ENCODE results near the gene CNKSR3. TPM values are rescaled to one million over a fixed set of nuclear protein-coding genes. Genes with fewer than 3 reads are reported as not detected.

CNKSR3 gene
- total and polyA plus RNA-seq, 2 of the 8 experiments (the other 6 are each of a cell fraction or from before 2014, with no cell fraction given) = 1.2 to 6.2 TPM

DNA sequence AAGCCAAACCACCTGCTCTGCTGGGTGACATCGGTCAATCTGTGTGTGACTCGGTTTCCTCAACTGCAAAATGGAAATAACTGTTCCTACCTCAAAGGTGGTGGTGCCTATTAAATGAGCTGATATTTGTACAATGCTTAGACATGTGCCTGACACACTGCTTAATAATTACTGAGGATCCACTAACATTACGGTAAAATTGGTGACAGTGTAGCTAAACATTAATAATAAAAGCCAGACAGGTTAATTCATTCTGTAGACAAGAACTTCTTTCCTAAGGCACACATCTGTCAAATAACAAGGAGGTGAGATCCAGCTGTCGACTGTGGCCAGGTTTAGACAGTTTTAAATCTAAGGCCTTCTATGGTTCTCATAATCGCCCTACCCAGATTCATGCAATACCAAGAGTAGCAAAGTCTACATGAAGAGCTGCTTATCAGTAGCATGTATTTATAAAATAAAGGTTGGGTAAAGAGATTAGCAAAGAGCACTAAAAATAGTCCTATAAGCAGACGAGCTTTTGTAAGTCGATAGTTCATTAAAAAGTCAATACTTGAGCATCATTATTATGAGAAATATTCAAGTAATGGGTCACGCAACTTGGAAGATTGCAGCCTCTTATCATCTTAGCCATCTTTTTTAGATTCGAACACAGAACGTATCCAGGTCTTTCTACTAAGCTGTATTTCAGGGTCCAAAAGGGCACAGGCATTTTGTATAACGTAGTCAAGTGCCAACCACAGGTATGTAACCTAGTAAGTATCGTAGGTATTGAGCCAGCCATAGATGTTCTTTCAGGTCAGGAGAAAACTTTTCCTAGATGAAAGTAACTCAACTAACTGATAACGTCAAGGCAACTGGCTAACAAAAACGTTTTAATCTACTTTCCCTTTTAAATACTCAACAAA, 3.2 kb downstream of the CNKSR3 start:
- peaks cover 1 to 18% (median 6%) of the 10 kb centered on the region in 4 experiments; a peak in 6 of 7 replicates for H3K4me1 ChIP-seq (replicated peaks in 1 of 4; ENCODE audit: control insufficient read depth in 3 of 4, insufficient read depth in 4 of 4, low read length in 3 of 4)
- no peak overlapping the region for H3K18ac ChIP-seq (ENCODE audit: extremely low read depth, low read length)
- no peak overlapping the region for H4K91ac ChIP-seq (replicated peaks; ENCODE audit: insufficient read length, low read length)
- no peak overlapping the region for H3K4ac ChIP-seq (replicated peaks; ENCODE audit: insufficient read length, low read depth, low read length)
- H2AFZ ChIP-seq (ENCODE audit: low read length) = no peak overlapping the region
- no peak for DNase-seq (ENCODE audit: low read depth in 1 of 2, low spot score in 2 of 2)
- no peak overlapping the region for H3K4me2 ChIP-seq (ENCODE audit: insufficient read depth in 1 of 2, low read depth in 2 of 2, low read length in 2 of 2)
- no peak overlapping the region for H2BK20ac ChIP-seq (ENCODE audit: low read length)
- H3K79me1 ChIP-seq (ENCODE audit: low read depth, low read length) = no peaks in the 10 kb centered on the region
- no peak overlapping the region for H2BK15ac ChIP-seq (ENCODE audit: low read length)
- H2BK12ac ChIP-seq (ENCODE audit: low read depth, low read length) = no peak overlapping the region
- POLR2A ChIA-PET (ENCODE audit: partially characterized antibody) = no interaction called here
- H3K27me3 ChIP-seq (replicated peaks in 1 of 4; ENCODE audit: control insufficient read depth in 3 of 4, extremely low read depth in 1 of 4, insufficient read depth in 3 of 4, low read length in 3 of 4) = peaks cover 21 to 57% (median 46%) of the 10 kb centered on the region in 4 experiments
- H2AK5ac ChIP-seq (ENCODE audit: low read depth, low read length) = no peak overlapping the region
- H3K23me2 ChIP-seq (ENCODE audit: low read depth, low read length) = peaks cover 10% of the 10 kb centered on the region
- H3K36me3 ChIP-seq (ENCODE audit: control insufficient read depth in 2 of 4, insufficient read depth in 4 of 4, low read length in 3 of 4) = peaks cover 0 to 4% (median 1%) of the 10 kb centered on the region in 4 experiments; a peak in 2 of 8 replicates
- peaks cover 4 to 26% of the 10 kb centered on the region in 2 experiments for H4K20me1 ChIP-seq (replicated peaks in 1 of 2; ENCODE audit: control insufficient read depth in 1 of 2, insufficient read depth in 2 of 2, low read length in 2 of 2)
- H4K5ac ChIP-seq (ENCODE audit: insufficient read length, low read depth, low read length) = no peak overlapping the region
- no peak overlapping the region for H3K23ac ChIP-seq (ENCODE audit: insufficient read length)
- FAIRE-seq = no peak
- H3K27ac ChIP-seq (ENCODE audit: low read depth, low read length) = no peak overlapping the region
- H3K9me3 ChIP-seq (ENCODE audit: insufficient read depth in 2 of 2, low read depth in 1 of 2, low read length in 1 of 2) = no peaks in the 10 kb centered on the region; a peak in 1 of 4 replicates
- no peak overlapping the region for H3K9ac ChIP-seq (replicated peaks in 1 of 4; ENCODE audit: extremely low read depth in 1 of 4, low read depth in 3 of 4, low read length in 3 of 4)
- H4K8ac ChIP-seq (ENCODE audit: extremely low read depth, insufficient read depth, low read length) = no peak overlapping the region
- no peak overlapping the region for H3K14ac ChIP-seq (ENCODE audit: insufficient read length)
- CTCF ChIA-PET (ENCODE audit: partially characterized antibody) = interaction anchor here (1.0 to 5.9 kb wide), 3 partner anchors 8 to 109 kb away, joined by 3 to 45 read pairs (median 3); no protein-coding TSS in a partner anchor
- no peak overlapping the region for H3K4me3 ChIP-seq (ENCODE audit: extremely low read depth in 1 of 4, insufficient read depth in 2 of 4, low read depth in 3 of 4, low read length in 4 of 4)
- H3K79me2 ChIP-seq (ENCODE audit: control insufficient read depth in 1 of 2, insufficient read depth in 2 of 2, low read length in 2 of 2) = peaks cover 0 to 14% of the 10 kb centered on the region in 2 experiments; a peak in 3 of 4 replicates
- 90 to 100% methylated on average over 1 to 14 of the region's 14 CpGs for WGBS, 2 experiments (ENCODE audit: extremely low coverage in 1 of 2, insufficient coverage in 1 of 2, insufficient read length in 1 of 2, insufficient replicate concordance in 2 of 2, low coverage in 1 of 2, low lambda C conversion rate in 2 of 2, missing lambda C conversion rate in 1 of 2)
- no peak overlapping the region for H2BK5ac ChIP-seq (ENCODE audit: low read depth, low read length)
- H3K56ac ChIP-seq (replicated peaks; ENCODE audit: insufficient read length, low read depth, low read length) = no peak overlapping the region
- no peak overlapping the region for H2BK120ac ChIP-seq (replicated peaks; ENCODE audit: low read depth, low read length)
- no peak for TF ChIP-seq RFX5 (IDR thresholded peaks at IDR 0.05; ENCODE audit: borderline replicate concordance, low read depth, low read length)
- TF ChIP-seq, protein P1, sequence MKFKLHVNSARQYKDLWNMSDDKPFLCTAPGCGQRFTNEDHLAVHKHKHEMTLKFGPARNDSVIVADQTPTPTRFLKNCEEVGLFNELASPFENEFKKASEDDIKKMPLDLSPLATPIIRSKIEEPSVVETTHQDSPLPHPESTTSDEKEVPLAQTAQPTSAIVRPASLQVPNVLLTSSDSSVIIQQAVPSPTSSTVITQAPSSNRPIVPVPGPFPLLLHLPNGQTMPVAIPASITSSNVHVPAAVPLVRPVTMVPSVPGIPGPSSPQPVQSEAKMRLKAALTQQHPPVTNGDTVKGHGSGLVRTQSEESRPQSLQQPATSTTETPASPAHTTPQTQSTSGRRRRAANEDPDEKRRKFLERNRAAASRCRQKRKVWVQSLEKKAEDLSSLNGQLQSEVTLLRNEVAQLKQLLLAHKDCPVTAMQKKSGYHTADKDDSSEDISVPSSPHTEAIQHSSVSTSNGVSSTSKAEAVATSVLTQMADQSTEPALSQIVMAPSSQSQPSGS (IDR thresholded peaks at IDR 0.05; ENCODE audit: low read length) = no peak
- TF ChIP-seq TAF1 (IDR thresholded peaks at IDR 0.05; ENCODE audit: low read depth, low read length) = no peak
- no peak for TF ChIP-seq TAF7 (optimal IDR thresholded peaks at IDR 0.05; ENCODE audit: borderline replicate concordance, low read depth, low read length)
- TF ChIP-seq EZH2 (IDR thresholded peaks at IDR 0.05; ENCODE audit: low read depth, low read length, severe bottlenecking) = no peak
- TF ChIP-seq, protein P2, sequence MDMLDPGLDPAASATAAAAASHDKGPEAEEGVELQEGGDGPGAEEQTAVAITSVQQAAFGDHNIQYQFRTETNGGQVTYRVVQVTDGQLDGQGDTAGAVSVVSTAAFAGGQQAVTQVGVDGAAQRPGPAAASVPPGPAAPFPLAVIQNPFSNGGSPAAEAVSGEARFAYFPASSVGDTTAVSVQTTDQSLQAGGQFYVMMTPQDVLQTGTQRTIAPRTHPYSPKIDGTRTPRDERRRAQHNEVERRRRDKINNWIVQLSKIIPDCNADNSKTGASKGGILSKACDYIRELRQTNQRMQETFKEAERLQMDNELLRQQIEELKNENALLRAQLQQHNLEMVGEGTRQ (IDR thresholded peaks at IDR 0.05; ENCODE audit: low read length) = no peak
- no peak for TF ChIP-seq CBX5 (IDR thresholded peaks at IDR 0.05; ENCODE audit: low read depth, low read length)
- TF ChIP-seq KDM4A (IDR thresholded peaks at IDR 0.05; ENCODE audit: low read depth, low read length, severe bottlenecking) = no peak
